ENCODE measurements around the gene TMEM82.

The TMEM82 gene

GRCh38 chr1:15735304-15736037 is 6.8 kb upstream of the TMEM82 start:
- no peak for DNase-seq (ENCODE audit: low read depth, low spot score)

DNA sequence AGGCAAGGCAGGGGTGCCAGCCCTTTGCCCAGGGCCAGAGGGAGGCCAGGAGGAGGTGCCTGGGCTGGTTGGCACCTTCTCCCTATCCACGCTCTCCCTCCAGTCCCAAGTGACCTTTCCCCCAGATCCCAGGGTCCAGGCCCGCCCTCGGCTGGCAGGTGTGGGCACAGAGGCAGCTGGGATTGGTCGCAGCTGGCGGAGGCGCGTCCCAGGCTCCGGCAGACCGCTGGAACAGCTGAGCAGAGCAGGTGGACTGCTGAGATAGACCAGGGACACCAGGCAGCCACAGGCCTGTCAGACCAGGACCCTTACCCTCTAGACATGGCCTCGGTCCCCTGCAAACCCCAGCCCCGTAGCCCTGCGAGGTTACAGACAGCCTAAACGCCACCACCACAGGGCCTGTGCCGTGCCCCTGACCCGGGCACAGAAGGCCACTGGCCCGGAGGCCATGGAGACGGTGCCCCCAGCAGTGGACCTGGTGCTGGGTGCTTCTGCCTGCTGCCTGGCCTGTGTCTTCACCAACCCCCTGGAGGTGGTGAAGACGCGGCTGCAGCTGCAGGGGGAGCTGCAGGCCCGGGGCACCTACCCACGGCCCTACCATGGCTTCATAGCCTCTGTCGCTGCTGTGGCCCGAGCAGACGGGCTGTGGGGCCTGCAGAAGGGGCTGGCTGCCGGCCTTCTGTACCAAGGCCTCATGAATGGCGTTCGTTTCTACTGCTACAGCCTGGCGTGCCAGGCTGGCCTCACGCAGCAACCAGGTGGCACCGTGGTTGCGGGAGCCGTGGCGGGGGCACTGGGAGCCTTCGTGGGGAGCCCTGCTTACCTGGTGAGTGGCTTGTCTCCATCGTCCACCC is 6.0 kb upstream of the TMEM82 start, which contains the start of gene SLC25A34:
SLC25A34 (plus strand) TSS at position 221 of the 854 bp plus-strand sequence; CDS start at position 449, 228 bp downstream.
- DNase-seq (ENCODE audit: low read depth, low spot score), result no peak

DNA sequence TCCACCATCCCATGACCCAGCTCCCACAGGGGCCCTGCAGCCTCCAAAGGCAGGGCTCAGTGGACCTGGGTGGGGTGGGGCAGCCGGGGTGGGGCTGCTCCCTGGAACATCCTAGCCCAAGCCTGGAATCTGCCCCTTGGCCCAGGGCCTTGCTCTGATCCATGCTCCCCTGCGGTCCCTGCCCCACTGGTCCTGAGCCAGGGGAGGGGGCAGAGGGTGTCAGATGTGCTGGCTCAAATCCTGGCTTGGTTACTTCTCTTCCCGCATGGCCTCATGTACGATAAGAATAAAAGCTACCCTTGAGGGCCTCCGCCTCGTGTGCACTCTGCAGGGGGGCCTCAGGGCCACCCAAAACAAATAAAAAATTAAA is 5.4 kb upstream of the TMEM82 start:
- no peak for DNase-seq (ENCODE audit: low read depth, low spot score)

GRCh38 chr1:15737324-15738319 is 4.7 kb upstream of the TMEM82 start:
- no peak for DNase-seq (ENCODE audit: low read depth, low spot score)

DNA sequence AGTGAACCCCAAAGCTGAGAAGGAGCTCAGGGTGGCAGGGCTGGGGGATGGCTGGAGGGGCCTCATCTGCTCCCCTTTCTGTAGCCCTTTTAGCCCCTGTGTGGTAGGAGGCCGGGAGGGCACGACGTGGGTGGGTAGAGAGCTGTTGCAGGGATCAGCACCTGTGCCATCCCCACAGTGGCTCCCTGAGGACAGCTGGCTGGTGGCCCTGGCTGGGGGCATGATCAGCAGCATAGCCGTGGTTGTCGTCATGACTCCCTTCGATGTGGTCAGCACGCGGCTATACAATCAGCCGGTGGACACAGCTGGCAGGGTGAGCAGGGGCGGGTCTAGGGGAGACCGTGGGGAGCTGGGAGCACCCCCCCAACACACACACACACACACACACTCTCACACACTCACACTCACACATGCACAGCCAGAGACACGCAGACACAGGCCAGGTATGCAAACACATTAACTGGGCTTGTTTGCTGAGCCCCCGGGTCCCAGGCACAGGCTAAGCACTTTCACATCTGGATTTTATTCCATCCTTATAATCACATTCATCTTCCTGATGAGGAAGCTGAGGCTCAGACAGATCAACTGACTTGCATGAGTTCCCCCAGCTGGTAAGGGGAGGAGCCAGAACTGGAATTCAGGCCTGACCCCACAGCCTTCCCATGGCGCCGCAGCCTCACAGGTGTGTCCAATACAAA is 3.7 kb upstream of the TMEM82 start:
- DNase-seq (ENCODE audit: low read depth, low spot score), result no peak

- DNase-seq (ENCODE audit: low read depth, low spot score), result no peak
These were observed 3.0 kb upstream of the TMEM82 start for GRCh38 chr1:15739259-15739658.

DNA sequence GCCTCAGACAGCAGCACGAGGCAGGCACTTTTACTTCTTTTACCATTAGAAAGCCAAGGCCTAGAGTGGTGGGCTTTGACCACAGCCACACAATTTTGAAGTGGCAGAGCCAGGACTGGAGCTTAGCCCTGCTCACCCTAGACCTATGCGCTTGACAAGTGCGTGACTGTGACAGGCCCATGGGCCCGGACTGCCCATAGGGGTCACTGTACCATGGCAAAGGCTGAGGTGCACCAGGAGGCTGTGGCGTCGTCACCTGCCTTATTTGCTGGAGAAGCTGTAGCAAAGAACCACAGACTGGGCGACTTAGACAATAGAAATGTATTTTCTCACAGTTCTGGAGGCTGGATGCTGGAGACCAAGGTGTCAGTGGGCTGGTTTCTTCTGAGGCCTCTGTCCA is 2.6 kb upstream of the TMEM82 start:
- no peak for DNase-seq (ENCODE audit: low read depth, low spot score)

DNA sequence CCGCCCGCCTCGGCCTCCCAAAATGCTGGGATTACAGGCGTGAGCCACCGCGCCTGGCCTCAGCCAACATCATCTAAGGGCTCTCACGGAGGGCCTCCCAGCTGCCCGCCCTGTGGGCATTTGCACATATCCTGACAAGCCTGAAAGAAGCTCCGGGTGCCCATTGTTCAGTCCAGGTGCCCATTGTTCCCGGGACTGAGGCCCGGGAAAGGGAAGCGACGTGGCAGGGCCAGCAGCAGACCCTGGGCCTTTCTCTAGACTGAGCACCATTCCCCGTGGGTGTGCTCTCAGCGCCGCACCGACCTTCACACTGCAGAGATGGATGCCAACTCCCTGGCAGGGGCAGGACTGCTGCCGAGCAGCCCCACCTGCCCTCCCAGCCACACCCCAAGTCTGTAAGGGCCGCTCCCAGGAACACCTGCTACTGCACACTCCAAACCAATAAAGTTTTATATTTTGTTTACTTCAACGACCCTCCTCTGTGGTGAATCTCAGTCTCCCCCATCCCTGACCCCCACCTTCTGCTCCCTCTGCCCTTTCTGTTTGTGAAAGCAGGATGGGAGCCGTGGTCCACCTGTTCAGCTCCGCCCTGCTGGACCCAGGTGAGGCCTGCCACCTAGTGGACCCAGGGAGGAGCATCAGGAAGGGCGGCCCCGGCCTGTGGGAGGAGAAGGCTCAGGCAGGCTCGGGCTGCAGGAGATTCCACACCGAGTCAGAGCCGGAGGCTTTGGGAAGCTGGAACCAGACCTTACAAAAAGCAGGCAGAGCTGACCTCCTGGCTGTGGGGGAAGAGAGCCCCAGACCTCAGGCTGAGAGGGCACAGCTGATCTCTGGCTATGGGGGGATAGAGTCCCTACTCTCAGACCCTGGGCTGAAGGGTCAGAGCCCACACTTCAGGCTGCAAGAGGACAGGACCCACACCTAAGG is 1.1 kb upstream of the TMEM82 start:
- no peak for DNase-seq (ENCODE audit: low read depth, low spot score)

DNA sequence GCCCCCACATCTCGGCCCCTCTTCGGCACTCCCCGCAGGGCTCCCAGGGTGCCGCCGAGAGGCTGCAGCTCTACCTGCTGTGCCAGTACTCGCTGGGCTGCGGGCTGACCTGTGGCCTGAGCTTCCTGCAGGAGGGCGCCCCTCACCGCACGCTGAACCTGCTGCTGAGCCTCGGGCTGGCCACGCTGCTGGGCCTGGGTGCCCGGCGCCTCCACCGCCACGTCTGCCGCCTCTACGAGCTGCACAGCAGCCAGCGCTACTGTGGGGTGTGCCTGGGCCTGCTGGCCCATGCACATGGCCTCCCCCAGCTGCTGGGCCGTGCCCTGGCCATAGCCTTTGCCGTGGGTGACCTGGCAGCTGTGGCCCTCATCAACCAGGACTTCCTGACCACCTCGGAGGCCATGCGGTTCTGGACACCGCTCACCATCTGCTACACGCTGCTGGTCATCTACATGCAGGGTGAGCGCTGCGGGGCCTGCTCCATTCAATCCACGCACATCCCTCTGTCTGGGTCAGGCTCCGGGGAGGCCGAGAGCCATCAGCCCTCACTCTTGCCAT is 1.9 kb downstream of the TMEM82 start:
- DNase-seq (ENCODE audit: low read depth, low spot score), result no peak

GRCh38 chr1:15747378-15747777 is 5.1 kb downstream of the TMEM82 start:
- DNase-seq (ENCODE audit: low read depth, low spot score), result no peak

DNA sequence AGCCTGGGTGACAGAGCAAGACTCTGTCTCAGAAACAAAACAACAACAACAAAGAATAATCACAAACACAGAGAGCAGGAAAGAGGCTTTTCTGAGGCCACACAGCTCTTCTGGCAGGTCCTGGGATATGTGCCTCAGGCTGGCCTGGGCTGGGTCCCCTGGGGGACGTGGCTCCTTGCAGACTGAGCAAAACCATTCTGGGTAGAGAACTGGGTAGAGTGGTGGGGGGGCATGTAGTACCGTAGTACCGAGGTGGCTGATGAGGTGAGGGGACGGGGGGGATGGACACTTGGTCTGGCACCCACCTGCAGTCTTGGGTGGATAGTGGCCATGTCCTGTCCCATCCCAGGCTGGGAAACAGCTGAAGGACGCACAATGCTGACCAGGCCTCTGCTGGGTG is 6.0 kb downstream of the TMEM82 start:
- DNase-seq (ENCODE audit: low read depth, low spot score), result no peak

DNA sequence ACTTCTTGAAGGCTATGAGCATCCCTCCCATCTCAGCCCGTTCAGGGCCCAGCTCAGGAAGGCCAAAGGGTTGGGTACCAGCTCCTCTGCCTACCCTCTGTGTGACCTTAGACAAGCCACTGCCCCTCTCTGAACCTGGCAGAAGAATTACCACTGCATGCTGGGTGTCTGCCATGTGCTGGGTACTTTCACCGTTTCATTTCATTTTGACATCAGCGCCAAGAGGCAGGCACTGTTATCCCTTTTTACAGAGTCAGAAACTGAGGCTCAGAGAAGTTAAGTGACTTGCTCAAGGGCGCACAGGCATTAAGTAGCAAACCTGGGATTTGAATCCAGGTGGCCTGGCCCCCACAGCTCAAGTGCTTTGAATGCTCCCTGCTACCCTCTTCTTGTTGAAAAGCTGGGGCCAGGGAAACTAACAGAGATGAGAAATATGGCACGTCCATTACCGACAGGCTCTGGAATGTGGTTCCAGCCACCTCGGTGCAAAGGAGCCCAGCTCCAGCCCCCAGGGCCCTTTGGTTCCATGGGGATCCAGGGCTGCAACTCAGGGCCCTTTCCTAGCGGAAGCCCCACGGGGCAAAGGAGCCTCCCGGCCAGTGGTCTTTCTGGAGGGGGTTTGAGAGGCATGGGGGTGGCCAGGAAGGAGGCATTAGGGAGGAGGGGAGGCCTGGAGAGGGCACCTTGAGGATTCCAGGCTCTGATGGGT is 6.5 kb downstream of the TMEM82 start:
- DNase-seq (ENCODE audit: low read depth, low spot score), result no peak

DNA sequence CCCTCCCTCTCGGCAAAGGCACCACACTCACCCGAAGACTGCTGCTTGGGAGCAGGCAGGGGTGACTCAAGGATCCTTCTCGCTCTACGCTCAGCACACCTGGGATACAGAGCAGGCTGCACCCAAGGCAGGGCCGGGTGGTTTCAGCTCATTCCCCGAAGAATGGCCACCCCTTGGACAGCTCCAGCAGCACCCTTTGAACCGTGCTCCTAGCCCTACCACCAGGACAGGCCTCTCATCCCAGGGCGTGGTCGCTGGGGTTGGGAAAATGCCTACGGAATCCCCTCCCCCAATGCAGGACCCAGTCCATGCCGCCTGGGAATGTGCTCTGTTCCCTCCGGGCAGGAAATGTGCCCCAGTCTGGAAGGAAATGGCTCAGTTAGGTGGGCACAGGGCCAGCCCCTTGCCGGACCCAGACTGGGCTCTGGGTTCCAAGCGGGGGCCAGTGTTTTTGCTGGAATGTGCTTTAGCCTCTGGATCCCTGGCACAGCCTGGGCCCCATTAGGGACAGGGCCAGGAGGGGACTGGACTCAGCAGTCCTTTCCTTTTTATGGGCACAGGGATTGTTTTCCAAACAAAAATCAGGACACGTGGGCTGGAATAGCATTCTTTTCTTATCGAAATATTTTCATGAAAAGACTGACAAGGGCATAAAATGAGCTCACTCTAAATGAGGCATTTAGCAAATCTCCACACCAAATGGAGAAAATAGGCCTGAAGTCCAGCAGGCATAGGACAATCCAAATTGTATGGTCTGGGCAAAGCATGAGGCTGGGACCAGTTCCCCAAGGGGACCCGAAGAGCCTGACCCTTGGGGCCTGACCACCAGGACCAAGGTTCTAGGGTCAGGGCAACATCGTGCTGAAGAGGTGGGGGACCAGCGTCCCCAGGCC is 7.3 kb downstream of the TMEM82 start:
- no peak for DNase-seq (ENCODE audit: low read depth, low spot score)

- DNase-seq (ENCODE audit: low read depth, low spot score), result no peak
These were observed 8.6 kb downstream of the TMEM82 start for GRCh38 chr1:15750924-15751323.

- no peak for DNase-seq (ENCODE audit: low read depth, low spot score)
These were observed 9.4 kb downstream of the TMEM82 start for GRCh38 chr1:15751717-15752116.

- DNase-seq (ENCODE audit: low read depth, low spot score), result no peak
These were observed 11.5 kb downstream of the TMEM82 start for GRCh38 chr1:15753776-15754175.

DNA sequence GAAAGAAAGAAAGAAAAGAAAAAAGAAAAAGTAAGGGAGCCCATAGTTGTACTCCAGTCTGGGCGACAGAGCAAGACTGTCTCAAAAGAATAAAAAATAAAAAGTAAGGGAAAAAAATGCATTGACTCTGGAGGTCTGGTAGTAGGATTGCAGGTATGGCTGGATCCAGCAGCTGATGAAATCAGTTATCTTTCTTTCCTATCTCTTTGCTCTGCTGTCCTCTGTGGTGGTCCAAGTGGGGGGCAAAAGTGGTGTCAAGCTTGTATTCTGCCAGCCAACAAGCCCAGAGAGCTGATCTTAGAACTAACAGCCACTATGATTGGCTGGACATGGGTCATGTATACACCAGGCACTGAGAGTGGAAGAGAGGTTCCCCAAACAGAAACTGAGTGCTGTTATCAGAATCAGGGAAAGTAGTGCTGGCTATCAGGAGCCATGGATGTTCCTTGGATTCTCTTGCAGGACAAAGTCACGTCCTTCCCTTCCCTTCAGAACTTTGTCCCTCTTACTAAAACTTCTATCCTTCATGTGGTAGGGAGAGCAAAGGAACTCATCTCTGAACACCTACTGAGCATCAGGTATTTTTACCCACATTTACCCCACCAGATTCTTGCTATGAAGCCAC is 12.8 kb downstream of the TMEM82 start:
- DNase-seq (ENCODE audit: low read depth, low spot score), result no peak

DNA sequence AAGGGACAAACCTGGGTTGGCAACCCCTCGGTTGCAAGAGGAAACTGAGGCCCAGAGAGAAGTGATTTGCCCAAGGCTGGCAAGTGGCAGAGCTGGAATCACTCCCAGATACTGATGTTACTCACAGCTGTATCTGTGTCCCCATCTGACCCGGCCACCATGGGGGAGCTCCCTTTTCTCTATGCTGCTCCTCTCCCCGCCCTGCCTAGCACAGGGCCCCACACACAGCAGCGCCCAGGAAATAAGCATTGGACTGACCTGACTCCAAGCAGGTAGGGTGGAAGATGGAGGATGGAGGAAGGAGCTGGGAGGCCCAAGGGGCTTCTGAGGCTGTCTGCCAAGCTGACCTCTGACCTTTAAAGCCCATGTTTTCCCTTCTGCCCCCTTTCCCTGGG is 13.3 kb downstream of the TMEM82 start:
- no peak for DNase-seq (ENCODE audit: low read depth, low spot score)
